HG02852 (cell line): ENCODE results near the gene SFTPD.
"Not testable (repeated sequence)": the region's sequence is repeated elsewhere in the genome, so short reads cannot be mapped to it uniquely, and the experiment has no call there.

Experiments used
- ATAC-seq: cut with Tn5 transposase; IDR thresholded peaks from one replicate; pipeline ENCODE4 v1.9.1; 2021; ENCODE audit warnings: mild to moderate bottlenecking, moderate library complexity; ENCODE audit not compliant: unreplicated experiment

SFTPD gene

GRCh38 chr10:79948976-79949722 lies at the start of gene SFTPD:
TSS of gene SFTPD (minus strand) at chr10:79949105. CDS start at chr10:79946659, 2,446 bp downstream.
- no peak for ATAC-seq

- no peak for ATAC-seq
Measured at GRCh38 chr10:79995979-79996634, 47.2 kb upstream of the SFTPD start.

- ATAC-seq: no peak
Measured at GRCh38 chr10:79994556-79994955, 45.7 kb upstream of the SFTPD start.

- not testable (repeated sequence) for ATAC-seq
Measured at GRCh38 chr10:79988199-79988598, 39.3 kb upstream of the SFTPD start.

GRCh38 chr10:79986661-79987060 lies 37.8 kb upstream of the SFTPD start:
- not testable (repeated sequence) for ATAC-seq

- no peak for ATAC-seq
Measured at GRCh38 chr10:79985481-79986072, 36.7 kb upstream of the SFTPD start.

GRCh38 chr10:79984851-79985250 lies 35.9 kb upstream of the SFTPD start:
- ATAC-seq: no peak

GRCh38 chr10:79983286-79983909 lies 34.5 kb upstream of the SFTPD start:
- ATAC-seq: no peak

GRCh38 chr10:79982861-79983260 lies 34.0 kb upstream of the SFTPD start:
- ATAC-seq: no peak

GRCh38 chr10:79982362-79982800 lies 33.5 kb upstream of the SFTPD start:
- ATAC-seq: no peak

- ATAC-seq: no peak
Measured at GRCh38 chr10:79981450-79982361, 32.8 kb upstream of the SFTPD start.

GRCh38 chr10:79980711-79981110 lies 31.8 kb upstream of the SFTPD start:
- ATAC-seq: no peak

GRCh38 chr10:79979976-79980687 lies 31.2 kb upstream of the SFTPD start:
- ATAC-seq: no peak

- ATAC-seq: no peak
Measured at GRCh38 chr10:79979310-79979975, 30.5 kb upstream of the SFTPD start.

- no peak for ATAC-seq
Measured at GRCh38 chr10:79976999-79977398, 28.1 kb upstream of the SFTPD start.

- ATAC-seq: no peak
Measured at GRCh38 chr10:79970062-79970461, 21.2 kb upstream of the SFTPD start.

GRCh38 chr10:79947787-79948424 lies 999 bp downstream of the SFTPD start:
- ATAC-seq: no peak

GRCh38 chr10:79947083-79947415 lies 1.9 kb downstream of the SFTPD start:
- no peak for ATAC-seq
